Fibroblast of lung (primary cell): ENCODE results near the gene UBA7. TPM values are rescaled to one million over a fixed set of nuclear protein-coding genes. Genes with fewer than 3 reads are reported as not detected.

Source experiments
- DNase-seq, 2 donors: peaks; one replicate each; pipeline versions ENCODE4 v3.0.0 to v3.0.0-alpha.2; 2010; ENCODE audit warnings: low read depth in 2 of 2
- H2AFZ ChIP-seq: 2 replicates; pipeline ENCODE4 v1.5.1; 2012; ENCODE audit warnings: low read length, control low read depth, inconsistent platforms
- H3K27ac ChIP-seq: 2 replicates; pipeline ENCODE4 v1.5.1; 2011; ENCODE audit warnings: low read length, control low read depth; ENCODE audit not compliant: insufficient read depth
- H3K27me3 ChIP-seq: 2 replicates; pipeline ENCODE4 v1.5.1; 2011; ENCODE audit warnings: mild to moderate bottlenecking, low read length; ENCODE audit not compliant: control insufficient read depth, insufficient read depth
- H3K36me3 ChIP-seq: 2 replicates; pipeline ENCODE4 v1.5.1; 2011; ENCODE audit warnings: low read length; ENCODE audit not compliant: control insufficient read depth, insufficient read depth
- H3K4me1 ChIP-seq: 2 replicates; pipeline ENCODE4 v1.5.1; 2011; ENCODE audit warnings: low read length; ENCODE audit not compliant: control insufficient read depth, insufficient read depth; ENCODE audit errors: extremely low read depth
- H3K4me2 ChIP-seq: 2 replicates; pipeline ENCODE4 v1.5.1; 2011; ENCODE audit warnings: low read length, control low read depth; ENCODE audit not compliant: insufficient read depth; ENCODE audit errors: extremely low read depth
- H3K4me3 ChIP-seq, 4 experiments: fragments of 200-600 bp in 1 of 4; sonication (generic) in 1 of 4; replicated peaks in 1 of 4; 2 replicates each; pipeline ENCODE4 v1.5.1; 2011 to 2016; ENCODE audit warnings: low read length in 4 of 4, low read depth in 3 of 4, mild to moderate bottlenecking in 3 of 4, control low read depth in 2 of 4, inconsistent platforms in 1 of 4, mixed read lengths in 1 of 4; ENCODE audit not compliant: insufficient read depth in 1 of 4; ENCODE audit errors: control extremely low read depth in 1 of 4
- H3K79me2 ChIP-seq: 2 replicates; pipeline ENCODE4 v1.5.1; 2012; ENCODE audit warnings: mild to moderate bottlenecking, low read length, inconsistent platforms; ENCODE audit not compliant: control insufficient read depth, insufficient read depth
- H3K9ac ChIP-seq: 2 replicates; pipeline ENCODE4 v1.5.1; 2011; ENCODE audit warnings: mild to moderate bottlenecking, low read length, control low read depth; ENCODE audit not compliant: insufficient read depth
- H3K9me3 ChIP-seq: 2 replicates; pipeline ENCODE4 v1.5.1; 2012; ENCODE audit warnings: low read depth, low read length; ENCODE audit not compliant: control insufficient read depth, insufficient read depth
- H4K20me1 ChIP-seq: 2 replicates; pipeline ENCODE4 v1.5.1; 2011; ENCODE audit warnings: low read length; ENCODE audit not compliant: control insufficient read depth, insufficient read depth; ENCODE audit errors: extremely low read depth
- EZH2 ChIP-seq: IDR thresholded peaks from 2 replicates; pipeline ENCODE4 v1.5.1; 2012; ENCODE audit warnings: low read length, control low read depth, mild to moderate bottlenecking; ENCODE audit errors: missing control alignments
- polyA plus RNA-seq, 2 donors: library from polyadenylated mRNA; depleted of rRNA in 1 of 2; stranded (reverse) in 1 of 2; unstranded in 1 of 2; fragments of >200 nt; gene quantifications; 2 replicates each; pipeline ENCODE4 v1.2.1, GENCODE V29; 2011 to 2012; ENCODE audit warnings: missing spikeins in 1 of 2
- total RNA-seq: library from RNA; depleted of rRNA; stranded (reverse); fragments of >200 nt; gene quantifications from 2 replicates; pipeline ENCODE4 v1.2.1, GENCODE V29; 2014
- TF ChIP-seq, protein P1 (sequence below), 2 donors: IDR thresholded peaks in 1 of 2; conservative IDR thresholded peaks in 1 of 2; 1 replicate in 1 of 2; 2 replicates in 1 of 2; pipeline ENCODE4 v1.5.1; 2011 to 2012; ENCODE audit warnings: low read length in 2 of 2, control low read depth in 1 of 2, inconsistent platforms in 1 of 2, low read depth in 1 of 2, mild to moderate bottlenecking in 1 of 2

UBA7 gene
- total and polyA plus RNA-seq, 2 donors (not counting 1 experiment from before 2014, with no cell fraction given) = 33.7 to 57.1 TPM

DNA sequence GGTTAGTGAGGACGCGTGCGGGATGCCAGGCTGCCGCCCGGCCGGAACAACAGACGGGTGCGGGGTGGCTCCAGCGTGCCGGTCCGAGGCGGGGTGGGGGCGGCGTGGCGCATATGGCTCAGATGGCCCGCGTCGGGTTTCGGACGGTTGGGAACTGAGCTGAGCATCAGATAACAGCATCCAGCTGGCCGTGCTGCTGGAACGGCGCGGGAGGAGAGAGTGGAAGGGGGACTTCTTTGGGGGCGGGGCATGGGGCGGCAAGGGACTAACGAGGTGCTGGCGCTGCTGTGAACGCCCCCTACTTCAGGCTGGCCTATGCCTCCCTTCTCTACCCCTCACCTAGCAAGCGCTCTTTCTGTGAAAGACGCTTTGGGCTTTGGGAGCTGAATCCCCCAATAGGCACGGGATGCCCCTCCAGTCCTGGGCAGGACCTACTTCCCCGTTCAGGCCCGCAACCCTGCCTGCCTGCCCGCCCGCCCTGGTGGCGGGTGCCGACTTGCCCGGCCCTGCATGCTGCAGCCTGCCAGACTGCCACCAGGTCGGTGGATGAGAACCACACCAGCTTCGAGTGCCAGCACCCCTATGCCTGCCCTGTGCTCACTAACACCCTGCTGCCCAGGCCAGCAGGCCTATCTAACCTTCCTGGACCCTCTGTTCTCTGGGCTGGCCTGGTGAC, 10.2 kb downstream of the UBA7 start:
- Histone ChIP-seq H3K4me3 (peak overlapping the region; percentile 54 to 87 (median 74)), H2AFZ (peak overlapping the region; percentile 71), H3K4me2 (peak overlapping the region; percentile 93), H3K79me2 (no peaks in the 10 kb centered on the region), H4K20me1 (no peaks in the 10 kb centered on the region), H3K4me1 (peaks cover 32% of the 10 kb centered on the region), H3K9ac (peak overlapping the region; percentile 81), H3K36me3 (no peaks in the 10 kb centered on the region), H3K27ac (peak overlapping the region; percentile 75), H3K9me3 (no peaks in the 10 kb centered on the region), H3K27me3 (no peaks in the 10 kb centered on the region)
- DNase-seq = peak in 1 of 2 donors; percentile 47
- TF ChIP-seq, protein P1, sequence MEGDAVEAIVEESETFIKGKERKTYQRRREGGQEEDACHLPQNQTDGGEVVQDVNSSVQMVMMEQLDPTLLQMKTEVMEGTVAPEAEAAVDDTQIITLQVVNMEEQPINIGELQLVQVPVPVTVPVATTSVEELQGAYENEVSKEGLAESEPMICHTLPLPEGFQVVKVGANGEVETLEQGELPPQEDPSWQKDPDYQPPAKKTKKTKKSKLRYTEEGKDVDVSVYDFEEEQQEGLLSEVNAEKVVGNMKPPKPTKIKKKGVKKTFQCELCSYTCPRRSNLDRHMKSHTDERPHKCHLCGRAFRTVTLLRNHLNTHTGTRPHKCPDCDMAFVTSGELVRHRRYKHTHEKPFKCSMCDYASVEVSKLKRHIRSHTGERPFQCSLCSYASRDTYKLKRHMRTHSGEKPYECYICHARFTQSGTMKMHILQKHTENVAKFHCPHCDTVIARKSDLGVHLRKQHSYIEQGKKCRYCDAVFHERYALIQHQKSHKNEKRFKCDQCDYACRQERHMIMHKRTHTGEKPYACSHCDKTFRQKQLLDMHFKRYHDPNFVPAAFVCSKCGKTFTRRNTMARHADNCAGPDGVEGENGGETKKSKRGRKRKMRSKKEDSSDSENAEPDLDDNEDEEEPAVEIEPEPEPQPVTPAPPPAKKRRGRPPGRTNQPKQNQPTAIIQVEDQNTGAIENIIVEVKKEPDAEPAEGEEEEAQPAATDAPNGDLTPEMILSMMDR (conservative IDR thresholded peaks at IDR 0.05 in 1 of 2, IDR thresholded peaks at IDR 0.05 in 1 of 2; ENCODE audit: low read depth in 1 of 2, low read length in 2 of 2) = no peak
- TF ChIP-seq EZH2 = no peak

DNA sequence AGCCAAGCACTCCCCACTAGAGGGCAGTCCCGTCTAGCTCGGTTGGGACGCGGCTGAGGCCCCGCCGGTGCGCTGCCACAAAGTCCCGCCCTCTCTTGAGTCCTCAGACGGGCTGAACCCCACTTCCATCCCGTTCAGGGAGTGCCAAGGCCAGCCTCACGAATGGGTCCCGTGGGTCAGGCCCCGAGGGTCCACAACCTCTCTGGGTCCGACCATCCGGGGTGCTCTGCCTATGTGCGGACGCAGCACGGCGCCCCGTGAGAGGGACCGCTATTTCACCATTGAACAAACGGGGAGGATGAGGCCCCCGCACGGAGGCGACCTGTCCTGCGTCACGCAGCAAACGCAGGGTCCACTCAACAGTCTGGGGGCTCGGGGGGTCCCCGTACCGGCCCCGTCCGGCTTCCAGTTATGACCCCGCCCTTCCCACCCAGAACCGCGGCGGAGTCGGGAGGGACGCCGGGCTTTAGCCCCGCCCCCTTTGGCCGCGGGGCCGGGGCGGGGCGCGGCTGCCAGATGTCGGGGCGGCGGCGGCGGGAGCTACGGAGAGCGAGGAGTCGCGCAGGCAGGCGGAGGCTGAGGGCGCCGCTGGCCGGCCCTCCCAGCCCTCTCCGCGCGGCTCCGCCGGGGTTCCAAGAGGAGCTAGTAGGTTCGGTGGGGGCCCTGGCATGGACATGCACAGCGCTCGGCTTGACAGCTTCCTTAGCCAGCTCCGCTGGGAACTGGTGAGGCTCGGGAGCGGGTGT, 10.9 kb downstream of the UBA7 start, which contains the start of gene INKA1:
INKA1 (plus strand) TSS at position 543 of the 746 bp plus-strand sequence; CDS start at position 675, 132 bp downstream.
- H3K27me3 ChIP-seq = no peaks in the 10 kb centered on the region
- H2AFZ ChIP-seq = peak within 1 kb of the TSS; percentile 95
- H3K9me3 ChIP-seq = no peaks in the 10 kb centered on the region
- peak; percentile 67 to 79 for DNase-seq
- peak within 1 kb of the TSS; percentile 77 for H3K27ac ChIP-seq
- TF ChIP-seq, protein P1 (conservative IDR thresholded peaks at IDR 0.05 in 1 of 2, IDR thresholded peaks at IDR 0.05 in 1 of 2; ENCODE audit: low read depth in 1 of 2, low read length in 2 of 2) = peak; percentile 61 to 85
- TF ChIP-seq EZH2 = no peak
- H4K20me1 ChIP-seq = no peaks in the 10 kb centered on the region
- H3K4me1 ChIP-seq = peaks cover 32% of the 10 kb centered on the region
- no peaks in the 10 kb centered on the region for H3K36me3 ChIP-seq
- H3K4me3 ChIP-seq = peak within 1 kb of the TSS; percentile 71 to 87 (median 84)
- no peaks in the 10 kb centered on the region for H3K79me2 ChIP-seq
- peak within 1 kb of the TSS; percentile 81 for H3K9ac ChIP-seq
- H3K4me2 ChIP-seq = peak within 1 kb of the TSS; percentile 93

DNA sequence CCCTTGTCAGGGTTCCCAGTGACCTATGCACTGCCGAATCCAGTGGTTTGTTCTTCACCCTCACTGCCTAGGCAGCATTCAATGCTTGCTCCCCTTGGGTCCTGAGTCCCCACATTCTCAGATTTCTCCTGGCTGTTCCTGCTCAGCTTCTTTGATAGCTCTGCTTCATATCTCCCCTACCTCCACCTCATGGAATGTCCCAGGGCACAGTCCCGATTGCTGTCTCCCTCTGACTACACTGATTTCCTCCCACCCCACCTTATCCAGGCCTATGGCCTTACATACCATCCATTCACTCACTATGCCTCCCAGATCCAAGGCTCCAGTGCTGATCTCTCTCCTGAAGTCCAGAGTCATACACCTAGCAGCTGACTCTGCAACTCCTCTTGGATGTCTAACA, 12.6 kb downstream of the UBA7 start:
- no peak for TF ChIP-seq EZH2
- TF ChIP-seq, protein P1 (conservative IDR thresholded peaks at IDR 0.05 in 1 of 2, IDR thresholded peaks at IDR 0.05 in 1 of 2; ENCODE audit: low read depth in 1 of 2, low read length in 2 of 2) = no peak
- Histone ChIP-seq H3K9me3 (no peaks in the 10 kb centered on the region), H3K4me3 (no peak overlapping the region), H3K9ac (no peak overlapping the region), H3K79me2 (no peaks in the 10 kb centered on the region), H4K20me1 (no peaks in the 10 kb centered on the region), H3K36me3 (no peaks in the 10 kb centered on the region), H3K4me1 (peaks cover 26% of the 10 kb centered on the region), H2AFZ (no peak overlapping the region), H3K27ac (no peak overlapping the region), H3K27me3 (no peaks in the 10 kb centered on the region), H3K4me2 (no peak overlapping the region)
- no peak for DNase-seq
